ENCODE results near the gene KLHL26.

KLHL26 gene

DNA sequence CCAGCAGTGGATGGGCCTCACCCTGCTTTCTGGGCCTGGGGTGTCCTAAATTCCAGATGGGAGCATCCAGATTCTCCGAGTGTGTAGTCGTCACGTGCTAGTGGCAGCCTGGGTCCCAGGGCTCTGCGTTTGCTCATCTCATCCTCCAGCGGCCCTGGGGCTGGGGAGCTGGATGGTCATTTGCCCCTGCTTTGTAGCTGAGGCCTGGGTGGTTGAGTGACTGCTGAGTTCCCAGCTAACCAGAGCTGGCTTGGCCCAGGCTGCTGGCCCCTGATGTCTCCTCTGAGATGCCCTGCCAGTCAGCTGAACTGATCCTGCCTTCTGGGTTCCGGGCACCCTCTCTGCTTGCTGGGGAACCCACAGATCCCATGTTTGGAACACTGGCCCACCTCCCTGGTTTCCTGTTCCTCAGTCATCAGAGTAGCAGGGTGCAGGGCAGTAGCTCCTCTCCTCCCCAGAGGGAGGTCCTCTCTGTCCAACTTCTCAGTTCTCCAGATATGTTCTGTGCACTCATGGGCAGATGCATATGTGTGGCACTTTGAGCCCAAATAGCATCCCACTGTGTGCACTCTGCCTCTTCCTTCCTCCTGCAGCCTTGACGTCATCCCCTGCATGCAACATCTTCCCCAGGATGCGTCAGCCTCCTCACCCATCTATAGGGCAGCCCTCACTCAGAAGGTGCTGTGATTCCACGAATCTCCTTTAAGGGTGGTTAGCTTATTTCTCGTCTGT lies 24.3 kb downstream of the KLHL26 start:
- H3K36me3 ChIP-seq (ENCODE audit: insufficient read depth, low read length), result no peaks in the 10 kb centered on the region
- H3K79me2 ChIP-seq (ENCODE audit: control insufficient read depth, insufficient read depth, low read length, unreplicated experiment), result no peaks in the 10 kb centered on the region
- no peaks in the 10 kb centered on the region for H3K27me3 ChIP-seq (ENCODE audit: insufficient read depth, low read length)
- peaks cover 41% of the 10 kb centered on the region for H3K4me1 ChIP-seq (ENCODE audit: control insufficient read depth, insufficient read depth, low read length, unreplicated experiment)
- peak overlapping the region; percentile 59 for H2AFZ ChIP-seq (ENCODE audit: low read length, unreplicated experiment)
- peak overlapping the region; percentile 86 for H3K27ac ChIP-seq (ENCODE audit: low read depth, low read length)
- peak overlapping the region; percentile 31 for H3K4me3 ChIP-seq (ENCODE audit: low read depth, low read length)

DNA sequence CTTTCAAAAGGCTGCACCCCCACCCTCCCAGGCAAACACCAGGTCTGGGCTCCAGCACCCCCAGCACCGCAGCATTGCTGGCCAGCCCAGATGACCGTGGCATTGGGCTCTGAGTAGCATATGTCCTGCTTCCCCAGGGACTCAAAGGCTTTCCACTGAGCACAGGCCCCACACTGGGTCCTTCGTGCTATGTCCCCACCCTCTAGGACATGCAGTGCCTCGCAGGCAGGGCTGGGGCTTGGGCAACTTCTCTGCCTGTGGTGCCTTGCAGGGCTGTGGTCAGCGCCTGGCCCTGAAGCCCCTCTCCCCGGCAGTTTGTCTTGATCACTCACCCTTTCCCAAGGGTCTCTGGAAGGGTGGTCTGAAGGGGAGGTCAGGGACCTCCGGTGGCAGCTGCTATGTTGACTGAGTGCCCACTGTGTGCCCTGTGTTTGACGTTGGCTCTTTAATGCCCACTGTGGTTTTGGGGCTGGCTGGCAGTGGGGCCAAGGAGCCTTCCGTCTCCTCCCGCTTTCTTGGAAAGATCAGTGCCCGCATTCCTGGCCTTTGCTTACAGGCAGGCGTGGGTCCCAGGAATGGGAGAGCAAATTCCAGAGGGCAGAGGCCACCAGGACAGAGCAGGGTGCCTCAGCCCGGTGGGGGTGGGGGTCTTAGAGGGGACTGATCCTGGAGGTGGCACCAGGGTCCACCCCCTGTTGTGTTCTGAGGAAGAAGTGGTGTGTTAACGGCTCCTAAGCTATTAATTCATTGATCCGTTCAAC lies 26.3 kb downstream of the KLHL26 start:
- no peak overlapping the region for H3K27ac ChIP-seq (ENCODE audit: low read depth, low read length)
- no peaks in the 10 kb centered on the region for H3K27me3 ChIP-seq (ENCODE audit: insufficient read depth, low read length)
- no peak overlapping the region for H3K4me3 ChIP-seq (ENCODE audit: low read depth, low read length)
- peaks cover 32% of the 10 kb centered on the region for H3K4me1 ChIP-seq (ENCODE audit: control insufficient read depth, insufficient read depth, low read length, unreplicated experiment)
- no peak overlapping the region for H2AFZ ChIP-seq (ENCODE audit: low read length, unreplicated experiment)
- no peaks in the 10 kb centered on the region for H3K79me2 ChIP-seq (ENCODE audit: control insufficient read depth, insufficient read depth, low read length, unreplicated experiment)
- H3K36me3 ChIP-seq (ENCODE audit: insufficient read depth, low read length), result no peaks in the 10 kb centered on the region

DNA sequence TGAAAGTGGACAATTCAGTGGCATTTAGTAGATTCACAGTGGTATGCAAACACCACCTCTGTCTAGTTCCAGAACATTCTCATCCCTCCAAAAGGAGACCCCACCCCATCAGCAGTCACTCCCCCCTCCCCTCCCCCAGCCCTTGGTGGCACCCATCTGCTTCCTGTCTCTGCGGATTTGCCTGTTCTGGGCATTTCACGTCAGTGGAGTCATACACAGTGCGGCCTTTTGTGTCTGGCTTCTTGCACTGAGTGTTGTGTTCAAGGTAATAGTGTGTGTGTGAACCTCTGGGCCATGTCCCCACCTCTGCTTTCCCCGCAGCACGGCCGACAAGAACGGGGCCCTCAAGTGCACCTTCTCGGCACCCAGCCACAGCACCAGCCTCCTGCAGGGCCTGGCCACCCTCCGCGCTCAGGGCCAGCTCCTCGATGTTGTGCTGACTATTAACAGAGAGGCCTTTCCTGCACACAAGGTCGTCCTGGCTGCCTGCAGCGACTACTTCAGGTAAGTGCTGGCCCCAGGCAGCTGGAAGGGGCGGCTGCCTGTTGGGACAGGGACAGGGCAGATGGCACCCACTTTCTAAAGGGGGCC lies 27.2 kb downstream of the KLHL26 start:
- H3K36me3 ChIP-seq (ENCODE audit: insufficient read depth, low read length), result no peaks in the 10 kb centered on the region
- H2AFZ ChIP-seq (ENCODE audit: low read length, unreplicated experiment), result no peak overlapping the region
- H3K4me1 ChIP-seq (ENCODE audit: control insufficient read depth, insufficient read depth, low read length, unreplicated experiment), result peaks cover 25% of the 10 kb centered on the region
- no peaks in the 10 kb centered on the region for H3K79me2 ChIP-seq (ENCODE audit: control insufficient read depth, insufficient read depth, low read length, unreplicated experiment)
- H3K27me3 ChIP-seq (ENCODE audit: insufficient read depth, low read length), result no peaks in the 10 kb centered on the region
- H3K4me3 ChIP-seq (ENCODE audit: low read depth, low read length), result no peak overlapping the region
- no peak overlapping the region for H3K27ac ChIP-seq (ENCODE audit: low read depth, low read length)

DNA sequence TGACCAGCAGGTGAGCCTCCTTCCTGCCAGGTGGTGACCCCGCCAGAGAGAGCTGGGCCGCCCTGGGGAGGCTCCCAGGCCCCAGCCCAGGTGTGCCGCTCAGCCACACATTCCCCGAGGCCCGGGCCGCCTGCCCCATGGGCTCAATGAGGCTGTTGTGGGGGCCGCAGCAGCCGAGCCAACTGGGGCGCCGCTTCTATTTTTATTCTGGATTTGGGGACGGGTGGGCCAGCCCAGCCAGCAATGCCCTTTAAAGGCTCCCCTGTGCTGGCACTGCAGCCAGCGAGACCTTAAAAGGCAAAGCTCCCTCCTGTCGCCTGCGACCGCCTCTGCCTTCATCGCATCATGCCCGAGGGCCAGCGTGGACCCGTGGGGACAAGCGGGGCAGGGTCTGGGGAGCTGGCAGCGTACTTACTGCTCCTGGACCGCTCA lies 29.0 kb downstream of the KLHL26 start:
- Histone ChIP-seq H3K4me1 (ENCODE audit: control insufficient read depth, insufficient read depth, low read length, unreplicated experiment) (peaks cover 9% of the 10 kb centered on the region), H3K27me3 (ENCODE audit: insufficient read depth, low read length) (no peaks in the 10 kb centered on the region), H3K36me3 (ENCODE audit: insufficient read depth, low read length) (no peaks in the 10 kb centered on the region), H3K79me2 (ENCODE audit: control insufficient read depth, insufficient read depth, low read length, unreplicated experiment) (no peaks in the 10 kb centered on the region), H2AFZ (ENCODE audit: low read length, unreplicated experiment) (no peak overlapping the region), H3K27ac (ENCODE audit: low read depth, low read length) (no peak overlapping the region), H3K4me3 (ENCODE audit: low read depth, low read length) (no peak overlapping the region)

DNA sequence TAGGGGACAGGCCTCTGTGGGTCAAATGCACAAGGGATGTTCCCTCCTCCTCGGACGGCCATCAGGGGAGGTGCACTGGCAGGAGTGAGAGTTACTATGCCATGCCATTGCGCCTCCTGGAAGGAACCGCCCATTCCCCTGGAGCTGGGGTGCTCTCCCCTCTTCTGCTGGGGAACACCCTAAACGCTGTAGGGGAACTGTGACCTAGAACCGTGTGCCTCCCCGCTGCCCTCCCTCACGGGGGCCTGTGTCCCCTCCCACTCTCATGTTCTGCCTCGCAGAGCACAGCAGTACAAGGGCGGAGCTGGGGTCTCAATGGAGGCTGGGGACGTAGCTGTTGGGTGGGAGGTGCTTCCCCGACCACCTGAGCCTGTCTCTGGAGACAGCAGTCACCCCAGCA lies 29.5 kb downstream of the KLHL26 start:
- Histone ChIP-seq H3K79me2 (ENCODE audit: control insufficient read depth, insufficient read depth, low read length, unreplicated experiment) (no peaks in the 10 kb centered on the region), H2AFZ (ENCODE audit: low read length, unreplicated experiment) (no peak overlapping the region), H3K27ac (ENCODE audit: low read depth, low read length) (no peak overlapping the region), H3K27me3 (ENCODE audit: insufficient read depth, low read length) (no peaks in the 10 kb centered on the region), H3K36me3 (ENCODE audit: insufficient read depth, low read length) (no peaks in the 10 kb centered on the region), H3K4me1 (ENCODE audit: control insufficient read depth, insufficient read depth, low read length, unreplicated experiment) (peaks cover 4% of the 10 kb centered on the region), H3K4me3 (ENCODE audit: low read depth, low read length) (no peak overlapping the region)

DNA sequence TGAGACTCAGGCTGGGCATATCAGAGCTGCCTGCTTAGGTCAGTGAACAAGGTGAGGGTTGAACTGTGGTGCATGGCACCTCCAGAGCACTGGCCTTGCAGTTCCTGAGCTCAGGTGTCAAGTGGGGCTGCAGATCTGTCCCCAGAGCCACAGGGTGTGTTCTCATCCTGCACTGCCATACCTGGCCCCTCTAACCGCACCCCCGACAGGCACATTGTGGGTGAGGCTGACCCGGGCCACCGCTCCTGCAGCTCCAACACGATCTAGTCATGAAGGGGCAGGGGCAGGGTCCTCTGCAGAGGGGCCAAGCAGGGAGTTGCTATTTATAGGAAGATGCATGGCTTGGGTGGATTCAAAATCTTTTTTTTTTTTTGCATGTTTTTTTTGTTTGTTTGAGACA lies 30.0 kb downstream of the KLHL26 start:
- no peak overlapping the region for H2AFZ ChIP-seq (ENCODE audit: low read length, unreplicated experiment)
- H3K36me3 ChIP-seq (ENCODE audit: insufficient read depth, low read length), result no peaks in the 10 kb centered on the region
- no peaks in the 10 kb centered on the region for H3K4me1 ChIP-seq (ENCODE audit: control insufficient read depth, insufficient read depth, low read length, unreplicated experiment)
- H3K79me2 ChIP-seq (ENCODE audit: control insufficient read depth, insufficient read depth, low read length, unreplicated experiment), result no peaks in the 10 kb centered on the region
- no peak overlapping the region for H3K4me3 ChIP-seq (ENCODE audit: low read depth, low read length)
- no peak overlapping the region for H3K27ac ChIP-seq (ENCODE audit: low read depth, low read length)
- no peaks in the 10 kb centered on the region for H3K27me3 ChIP-seq (ENCODE audit: insufficient read depth, low read length)

DNA sequence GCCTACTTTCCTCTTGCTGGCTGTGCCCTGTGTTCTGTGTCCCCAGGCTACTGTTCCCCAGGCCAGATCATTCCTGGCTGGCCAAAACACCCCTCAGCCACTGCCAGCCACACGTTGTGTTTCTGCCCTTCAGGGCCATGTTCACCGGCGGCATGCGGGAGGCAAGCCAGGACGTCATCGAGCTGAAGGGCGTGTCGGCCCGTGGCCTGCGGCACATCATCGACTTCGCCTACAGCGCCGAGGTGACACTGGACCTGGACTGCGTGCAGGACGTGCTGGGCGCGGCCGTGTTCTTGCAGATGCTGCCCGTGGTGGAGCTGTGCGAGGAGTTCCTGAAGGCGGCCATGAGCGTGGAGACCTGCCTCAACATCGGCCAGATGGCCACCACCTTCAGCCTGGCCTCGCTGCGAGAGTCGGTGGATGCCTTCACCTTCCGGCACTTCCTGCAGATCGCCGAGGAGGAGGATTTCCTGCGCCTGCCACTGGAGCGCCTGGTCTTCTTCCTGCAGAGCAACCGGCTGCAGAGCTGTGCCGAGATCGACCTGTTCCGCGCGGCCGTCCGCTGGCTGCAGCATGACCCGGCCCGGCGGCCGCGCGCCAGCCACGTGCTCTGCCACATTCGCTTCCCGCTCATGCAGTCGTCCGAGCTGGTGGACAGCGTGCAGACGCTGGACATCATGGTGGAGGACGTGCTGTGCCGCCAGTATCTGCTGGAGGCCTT lies 30.9 kb downstream of the KLHL26 start:
- H3K4me1 ChIP-seq (ENCODE audit: control insufficient read depth, insufficient read depth, low read length, unreplicated experiment), result no peaks in the 10 kb centered on the region
- H3K36me3 ChIP-seq (ENCODE audit: insufficient read depth, low read length), result no peaks in the 10 kb centered on the region
- H3K27ac ChIP-seq (ENCODE audit: low read depth, low read length), result no peak overlapping the region
- H3K79me2 ChIP-seq (ENCODE audit: control insufficient read depth, insufficient read depth, low read length, unreplicated experiment), result no peaks in the 10 kb centered on the region
- no peak overlapping the region for H3K4me3 ChIP-seq (ENCODE audit: low read depth, low read length)
- no peak overlapping the region for H2AFZ ChIP-seq (ENCODE audit: low read length, unreplicated experiment)
- H3K27me3 ChIP-seq (ENCODE audit: insufficient read depth, low read length), result no peaks in the 10 kb centered on the region

DNA sequence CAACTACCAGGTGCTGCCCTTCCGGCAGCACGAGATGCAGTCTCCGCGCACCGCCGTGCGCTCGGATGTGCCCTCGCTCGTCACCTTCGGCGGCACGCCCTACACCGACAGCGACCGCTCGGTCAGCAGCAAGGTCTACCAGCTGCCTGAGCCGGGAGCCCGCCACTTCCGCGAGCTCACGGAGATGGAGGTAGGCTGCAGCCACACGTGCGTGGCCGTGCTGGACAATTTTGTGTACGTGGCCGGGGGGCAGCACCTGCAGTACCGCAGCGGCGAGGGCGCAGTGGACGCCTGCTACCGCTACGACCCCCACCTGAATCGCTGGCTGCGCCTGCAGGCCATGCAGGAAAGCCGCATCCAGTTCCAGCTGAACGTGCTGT lies 31.4 kb downstream of the KLHL26 start:
- Histone ChIP-seq H3K27me3 (ENCODE audit: insufficient read depth, low read length) (no peaks in the 10 kb centered on the region), H3K4me3 (ENCODE audit: low read depth, low read length) (no peak overlapping the region), H3K4me1 (ENCODE audit: control insufficient read depth, insufficient read depth, low read length, unreplicated experiment) (no peaks in the 10 kb centered on the region), H3K36me3 (ENCODE audit: insufficient read depth, low read length) (no peaks in the 10 kb centered on the region), H3K27ac (ENCODE audit: low read depth, low read length) (no peak overlapping the region), H3K79me2 (ENCODE audit: control insufficient read depth, insufficient read depth, low read length, unreplicated experiment) (no peaks in the 10 kb centered on the region), H2AFZ (ENCODE audit: low read length, unreplicated experiment) (no peak overlapping the region)

DNA sequence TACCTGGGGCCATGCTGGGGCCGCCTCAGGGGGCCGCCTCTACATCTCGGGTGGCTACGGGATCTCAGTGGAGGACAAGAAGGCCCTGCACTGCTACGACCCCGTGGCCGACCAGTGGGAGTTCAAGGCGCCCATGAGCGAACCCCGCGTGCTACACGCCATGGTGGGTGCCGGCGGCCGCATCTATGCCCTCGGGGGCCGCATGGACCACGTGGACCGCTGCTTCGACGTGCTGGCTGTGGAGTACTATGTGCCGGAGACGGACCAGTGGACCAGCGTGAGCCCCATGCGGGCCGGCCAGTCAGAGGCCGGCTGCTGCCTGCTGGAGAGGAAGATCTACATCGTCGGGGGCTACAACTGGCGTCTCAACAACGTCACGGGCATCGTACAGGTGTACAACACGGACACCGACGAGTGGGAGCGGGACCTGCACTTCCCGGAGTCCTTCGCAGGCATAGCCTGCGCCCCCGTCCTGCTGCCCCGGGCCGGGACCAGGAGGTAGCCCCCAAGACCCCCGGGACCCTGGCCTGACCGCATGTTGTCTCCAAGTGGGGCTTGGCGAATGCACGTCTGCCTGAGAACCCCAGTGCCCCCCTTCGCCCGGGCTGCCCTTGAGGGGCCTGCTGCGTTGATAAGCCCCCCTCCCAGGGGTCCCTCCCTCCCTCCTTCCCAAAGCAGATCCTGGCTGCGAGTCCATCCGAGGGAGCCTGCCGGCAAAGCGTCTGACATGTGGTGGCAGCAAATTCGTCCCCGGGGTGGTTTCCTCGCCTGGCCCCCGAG lies 32.1 kb downstream of the KLHL26 start:
- Histone ChIP-seq H3K27me3 (ENCODE audit: insufficient read depth, low read length) (no peaks in the 10 kb centered on the region), H3K4me1 (ENCODE audit: control insufficient read depth, insufficient read depth, low read length, unreplicated experiment) (no peaks in the 10 kb centered on the region), H3K79me2 (ENCODE audit: control insufficient read depth, insufficient read depth, low read length, unreplicated experiment) (no peaks in the 10 kb centered on the region), H2AFZ (ENCODE audit: low read length, unreplicated experiment) (no peak overlapping the region), H3K36me3 (ENCODE audit: insufficient read depth, low read length) (no peaks in the 10 kb centered on the region), H3K27ac (ENCODE audit: low read depth, low read length) (no peak overlapping the region), H3K4me3 (ENCODE audit: low read depth, low read length) (no peak overlapping the region)

DNA sequence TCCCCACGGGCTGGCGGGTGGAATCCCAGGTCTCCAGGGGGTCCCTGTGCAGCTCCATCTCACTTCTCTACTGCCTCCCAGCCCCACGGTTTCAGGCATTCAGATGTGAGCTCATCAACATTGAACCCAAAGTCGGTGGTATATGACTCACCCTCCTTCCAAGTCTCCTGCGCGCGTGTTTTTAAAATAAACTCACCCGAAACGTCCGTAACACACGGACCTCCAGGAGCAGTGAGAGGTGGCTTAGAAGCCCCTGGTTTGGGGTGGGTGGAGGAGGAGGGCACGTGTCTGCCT lies 32.6 kb downstream of the KLHL26 start:
- Histone ChIP-seq H2AFZ (ENCODE audit: low read length, unreplicated experiment) (no peak overlapping the region), H3K4me1 (ENCODE audit: control insufficient read depth, insufficient read depth, low read length, unreplicated experiment) (no peaks in the 10 kb centered on the region), H3K27me3 (ENCODE audit: insufficient read depth, low read length) (no peaks in the 10 kb centered on the region), H3K79me2 (ENCODE audit: control insufficient read depth, insufficient read depth, low read length, unreplicated experiment) (no peaks in the 10 kb centered on the region), H3K4me3 (ENCODE audit: low read depth, low read length) (no peak overlapping the region), H3K27ac (ENCODE audit: low read depth, low read length) (no peak overlapping the region), H3K36me3 (ENCODE audit: insufficient read depth, low read length) (no peaks in the 10 kb centered on the region)
